Osteoblast (primary cell): ENCODE data around the gene SDHC. TPM values are rescaled to one million over a fixed set of nuclear protein-coding genes. Genes with fewer than 3 reads are reported as not detected.

Experiments
- DNase-seq: peaks from one replicate; pipeline ENCODE4 v3.0.0; 2011; ENCODE audit warnings: low spot score, mixed read lengths; ENCODE audit not compliant: insufficient read length; ENCODE audit errors: missing footprints
- H2AFZ ChIP-seq: 2 replicates; pipeline ENCODE4 v1.6.0; 2011; ENCODE audit warnings: mild to moderate bottlenecking, low read length
- H3K27ac ChIP-seq: 2 replicates; pipeline ENCODE4 v1.5.1; 2011; ENCODE audit warnings: mild to moderate bottlenecking, low read depth, low read length, moderate library complexity
- H3K27me3 ChIP-seq: 2 replicates; pipeline ENCODE4 v1.6.0; 2012; ENCODE audit warnings: mild to moderate bottlenecking, control low read depth, inconsistent platforms, low read length, moderate library complexity; ENCODE audit not compliant: insufficient read depth
- H3K36me3 ChIP-seq: 2 replicates; pipeline ENCODE4 v1.5.1; 2011; ENCODE audit warnings: mild to moderate bottlenecking, low read length, control low read depth, moderate library complexity; ENCODE audit not compliant: insufficient read depth
- H3K4me1 ChIP-seq: 2 replicates; pipeline ENCODE4 v1.5.1; 2011; ENCODE audit warnings: mild to moderate bottlenecking, low read length, control low read depth, moderate library complexity; ENCODE audit not compliant: insufficient read depth
- H3K4me2 ChIP-seq: 2 replicates; pipeline ENCODE4 v1.6.0; 2011; ENCODE audit warnings: mild to moderate bottlenecking, low read length; ENCODE audit not compliant: insufficient read depth
- H3K4me3 ChIP-seq: fragments of 200-600 bp; sonication (generic); 3 replicates; pipeline ENCODE4 v1.5.1; 2012; ENCODE audit warnings: mild to moderate bottlenecking, low read length, inconsistent platforms; ENCODE audit not compliant: insufficient read depth
- H3K79me2 ChIP-seq: 2 replicates; pipeline ENCODE4 v1.6.0; 2012; ENCODE audit warnings: mild to moderate bottlenecking, low read length, control low read depth, inconsistent platforms; ENCODE audit not compliant: insufficient read depth
- H3K9me3 ChIP-seq: 2 replicates; pipeline ENCODE4 v1.5.1; 2011; ENCODE audit warnings: low read depth, low read length, control low read depth
- H4K20me1 ChIP-seq: 2 replicates; pipeline ENCODE4 v1.6.0; 2012; ENCODE audit warnings: mild to moderate bottlenecking, low read length, control low read depth; ENCODE audit not compliant: insufficient read depth
- total RNA-seq: library from RNA; depleted of rRNA; stranded (reverse); fragments of >200 nt; gene quantifications from 2 replicates; pipeline ENCODE4 v1.2.3, GENCODE V29; 2012
- TF ChIP-seq, protein P1 (sequence below): IDR thresholded peaks from 2 replicates; pipeline ENCODE4 v1.5.1; 2011; ENCODE audit warnings: mild to moderate bottlenecking, low read depth, low read length, moderate library complexity; ENCODE audit errors: extremely low read depth

SDHC gene
- total RNA-seq, 1 donor = 20.3 TPM

DNA sequence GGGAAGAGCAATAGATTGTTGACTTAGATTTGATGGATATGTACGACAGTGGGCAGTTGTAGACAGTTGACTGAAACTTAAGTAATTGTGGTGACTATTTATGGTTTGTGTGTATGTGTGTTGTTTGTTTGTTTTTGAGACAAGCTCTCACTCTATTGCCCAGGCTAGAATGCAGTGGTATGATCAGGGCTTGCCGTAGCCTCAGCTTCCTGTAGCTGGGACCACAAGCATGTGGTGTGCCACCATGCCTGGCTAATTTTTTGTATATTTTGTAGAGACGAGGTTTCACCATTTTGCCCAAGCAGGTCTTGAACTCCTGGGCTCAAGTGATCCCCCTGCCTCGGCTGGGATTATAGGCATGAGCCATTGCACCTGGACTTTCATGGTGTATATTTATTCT lies 9.8 kb downstream of the SDHC start:
- no peaks in the 10 kb centered on the region for H3K9me3 ChIP-seq
- peaks cover 4% of the 10 kb centered on the region for H4K20me1 ChIP-seq
- H3K4me2 ChIP-seq = no peak overlapping the region
- no peak overlapping the region for H3K27ac ChIP-seq
- peaks cover 28% of the 10 kb centered on the region for H3K36me3 ChIP-seq
- no peaks in the 10 kb centered on the region for H3K4me1 ChIP-seq
- TF ChIP-seq, protein P1, sequence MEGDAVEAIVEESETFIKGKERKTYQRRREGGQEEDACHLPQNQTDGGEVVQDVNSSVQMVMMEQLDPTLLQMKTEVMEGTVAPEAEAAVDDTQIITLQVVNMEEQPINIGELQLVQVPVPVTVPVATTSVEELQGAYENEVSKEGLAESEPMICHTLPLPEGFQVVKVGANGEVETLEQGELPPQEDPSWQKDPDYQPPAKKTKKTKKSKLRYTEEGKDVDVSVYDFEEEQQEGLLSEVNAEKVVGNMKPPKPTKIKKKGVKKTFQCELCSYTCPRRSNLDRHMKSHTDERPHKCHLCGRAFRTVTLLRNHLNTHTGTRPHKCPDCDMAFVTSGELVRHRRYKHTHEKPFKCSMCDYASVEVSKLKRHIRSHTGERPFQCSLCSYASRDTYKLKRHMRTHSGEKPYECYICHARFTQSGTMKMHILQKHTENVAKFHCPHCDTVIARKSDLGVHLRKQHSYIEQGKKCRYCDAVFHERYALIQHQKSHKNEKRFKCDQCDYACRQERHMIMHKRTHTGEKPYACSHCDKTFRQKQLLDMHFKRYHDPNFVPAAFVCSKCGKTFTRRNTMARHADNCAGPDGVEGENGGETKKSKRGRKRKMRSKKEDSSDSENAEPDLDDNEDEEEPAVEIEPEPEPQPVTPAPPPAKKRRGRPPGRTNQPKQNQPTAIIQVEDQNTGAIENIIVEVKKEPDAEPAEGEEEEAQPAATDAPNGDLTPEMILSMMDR = no peak
- no peak overlapping the region for H3K4me3 ChIP-seq
- H3K27me3 ChIP-seq = no peaks in the 10 kb centered on the region
- H3K79me2 ChIP-seq = peaks cover 31% of the 10 kb centered on the region
- no peak for DNase-seq
- H2AFZ ChIP-seq = no peak overlapping the region

DNA sequence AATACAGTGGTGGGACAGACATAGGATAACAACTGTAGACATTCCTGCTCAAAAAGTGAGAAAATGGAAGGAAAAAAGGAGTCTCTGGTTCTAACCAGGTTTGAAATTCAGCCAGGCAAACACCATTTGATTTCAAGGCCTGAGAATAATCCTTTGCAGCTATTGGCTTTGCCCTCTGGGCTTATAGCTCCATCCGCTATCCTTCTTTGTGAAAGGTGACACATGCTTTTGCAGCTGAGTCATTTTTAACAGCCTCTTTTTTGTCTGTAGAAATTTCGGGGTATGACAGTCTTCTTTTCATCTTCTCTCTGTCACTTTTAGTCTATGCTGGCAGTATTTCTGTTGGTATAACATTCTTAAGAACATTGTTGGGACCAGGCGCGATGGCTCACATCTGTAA lies 16.2 kb downstream of the SDHC start:
- no peaks in the 10 kb centered on the region for H3K27me3 ChIP-seq
- no peaks in the 10 kb centered on the region for H3K79me2 ChIP-seq
- TF ChIP-seq, protein P1 = no peak
- H3K9me3 ChIP-seq = no peaks in the 10 kb centered on the region
- H2AFZ ChIP-seq = no peak overlapping the region
- no peak overlapping the region for H3K27ac ChIP-seq
- no peaks in the 10 kb centered on the region for H3K4me1 ChIP-seq
- peaks cover 53% of the 10 kb centered on the region for H3K36me3 ChIP-seq
- no peak for DNase-seq
- H4K20me1 ChIP-seq = no peaks in the 10 kb centered on the region
- H3K4me3 ChIP-seq = no peak overlapping the region
- no peak overlapping the region for H3K4me2 ChIP-seq

DNA sequence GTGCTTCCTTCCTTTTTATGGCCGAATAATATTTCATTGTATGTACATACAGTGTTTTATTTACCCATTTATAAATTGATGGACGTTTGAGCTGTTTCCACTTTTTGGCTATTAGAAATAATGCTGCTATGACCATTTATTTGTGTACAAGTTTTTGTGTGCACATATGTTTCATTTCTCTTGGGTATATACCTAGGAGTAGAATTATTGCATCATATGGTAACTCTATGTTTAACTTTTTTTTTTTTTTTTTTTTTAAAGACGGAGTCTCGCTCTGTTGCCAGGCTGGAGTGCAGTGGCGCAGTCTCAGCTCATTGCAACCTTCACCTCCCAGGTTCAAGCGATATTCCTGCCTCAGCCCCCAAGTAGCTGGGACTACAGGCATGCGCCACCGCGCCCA lies 19.0 kb downstream of the SDHC start:
- H3K27me3 ChIP-seq = no peaks in the 10 kb centered on the region
- H3K4me2 ChIP-seq = no peak overlapping the region
- DNase-seq = no peak
- H3K4me1 ChIP-seq = peaks cover 6% of the 10 kb centered on the region
- H3K79me2 ChIP-seq = peaks cover 3% of the 10 kb centered on the region
- TF ChIP-seq, protein P1 = no peak
- H3K27ac ChIP-seq = no peak overlapping the region
- no peaks in the 10 kb centered on the region for H4K20me1 ChIP-seq
- no peak overlapping the region for H3K4me3 ChIP-seq
- peaks cover 57% of the 10 kb centered on the region for H3K36me3 ChIP-seq
- no peak overlapping the region for H2AFZ ChIP-seq
- H3K9me3 ChIP-seq = no peaks in the 10 kb centered on the region

- no peak overlapping the region for H2AFZ ChIP-seq
- H3K27me3 ChIP-seq = no peaks in the 10 kb centered on the region
- H3K4me1 ChIP-seq = peaks cover 6% of the 10 kb centered on the region
- H3K4me2 ChIP-seq = no peak overlapping the region
- H3K4me3 ChIP-seq = no peak overlapping the region
- no peaks in the 10 kb centered on the region for H3K9me3 ChIP-seq
- no peak for DNase-seq
- H4K20me1 ChIP-seq = no peaks in the 10 kb centered on the region
- peaks cover 3% of the 10 kb centered on the region for H3K79me2 ChIP-seq
- peaks cover 48% of the 10 kb centered on the region for H3K36me3 ChIP-seq
- TF ChIP-seq, protein P1 = no peak
- no peak overlapping the region for H3K27ac ChIP-seq
Measured at GRCh38 chr1:161335796-161336195, 21.6 kb downstream of the SDHC start.
